HEK293 (cell line): Measurements from ENCODE around the gene HOXD9.

Experiments used
- KLF1 ChIP-seq: fragments of 450-650 bp; formaldehyde crosslinking; IDR thresholded peaks from 2 replicates; pipeline ENCODE4 v1.5.1; 2016; ENCODE audit warnings: missing biosample characterization, missing genetic modification characterization
- KLF10 ChIP-seq: fragments of 450-650 bp; IDR thresholded peaks from 2 replicates; pipeline ENCODE4 v1.5.1; 2018; ENCODE audit warnings: missing biosample characterization, mild to moderate bottlenecking, missing genetic modification characterization
- MEIS1 ChIP-seq: sonication (generic); formaldehyde crosslinking; IDR thresholded peaks from 2 replicates; pipeline ENCODE4 v1.8.1; 2022; ENCODE audit warnings: missing genetic modification reagents, mild to moderate bottlenecking, borderline replicate concordance
- PRDM1 ChIP-seq: fragments of 450-650 bp; formaldehyde crosslinking; IDR thresholded peaks from 2 replicates; pipeline ENCODE4; 2016; ENCODE audit warnings: missing biosample characterization, missing genetic modification characterization
- SCRT2 ChIP-seq: fragments of 450-650 bp; formaldehyde crosslinking; IDR thresholded peaks from 2 replicates; pipeline ENCODE4 v1.5.1; 2016; ENCODE audit warnings: missing biosample characterization, missing genetic modification characterization
- ZFHX2 ChIP-seq: fragments of 450-650 bp; formaldehyde crosslinking; conservative IDR thresholded peaks from 2 replicates; pipeline ENCODE4 v1.5.1; 2016; ENCODE audit warnings: missing biosample characterization, missing genetic modification characterization
- ZNF248 ChIP-seq: fragments of 450-650 bp; formaldehyde crosslinking; IDR thresholded peaks from 2 replicates; pipeline ENCODE4 v1.5.1; 2017; ENCODE audit warnings: missing biosample characterization, missing genetic modification characterization
- ZNF274 ChIP-seq, 2 experiments: fragments of 200-500 bp in 1 of 2; fragments of 450-650 bp in 1 of 2; sonication (Bioruptor generic) in 1 of 2; formaldehyde crosslinking in 1 of 2; IDR thresholded peaks; 2 replicates each; pipeline versions ENCODE4 v1.5.1 to v1.6.1; 2014 to 2016; ENCODE audit warnings: borderline replicate concordance in 1 of 2, inconsistent platforms in 1 of 2, low read length in 1 of 2, missing biosample characterization in 1 of 2, missing genetic modification characterization in 1 of 2
- ZNF571 ChIP-seq: fragments of 450-650 bp; formaldehyde crosslinking; IDR thresholded peaks from 2 replicates; pipeline ENCODE4 v1.5.0; 2017; ENCODE audit warnings: missing biosample characterization, missing genetic modification characterization
- ZNF629 ChIP-seq: fragments of 450-650 bp; formaldehyde crosslinking; IDR thresholded peaks from 2 replicates; pipeline ENCODE4 v1.5.1; 2017; ENCODE audit warnings: missing biosample characterization, missing genetic modification characterization
- ZNF701 ChIP-seq: fragments of 450-650 bp; formaldehyde crosslinking; IDR thresholded peaks from 2 replicates; pipeline ENCODE4 v1.5.1; 2016; ENCODE audit warnings: missing biosample characterization, missing genetic modification characterization
- ZNF777 ChIP-seq: fragments of 450-650 bp; formaldehyde crosslinking; IDR thresholded peaks from 2 replicates; pipeline ENCODE4 v1.5.1; 2017; ENCODE audit warnings: missing biosample characterization, missing genetic modification characterization, borderline replicate concordance
- ZNF785 ChIP-seq: fragments of 450-650 bp; formaldehyde crosslinking; IDR thresholded peaks from 2 replicates; pipeline ENCODE4 v1.5.1; 2016; ENCODE audit warnings: missing biosample characterization, missing genetic modification characterization
- TF ChIP-seq, protein P1 (sequence below): fragments of 450-650 bp; formaldehyde crosslinking; IDR thresholded peaks from 2 replicates; pipeline ENCODE4 v1.5.1; 2016; ENCODE audit warnings: missing biosample characterization, missing genetic modification characterization
- TF ChIP-seq, protein P2 (sequence below): fragments of 450-650 bp; formaldehyde crosslinking; conservative IDR thresholded peaks from 2 replicates; pipeline ENCODE4 v1.5.1; 2016; ENCODE audit warnings: low read depth, missing biosample characterization, missing genetic modification characterization
- TF ChIP-seq, protein P3 (sequence below): fragments of 450-650 bp; formaldehyde crosslinking; IDR thresholded peaks from 2 replicates; pipeline ENCODE4 v1.5.1; 2016; ENCODE audit warnings: missing biosample characterization, missing genetic modification characterization
- TF ChIP-seq, protein P4 (sequence below): fragments of 450-650 bp; formaldehyde crosslinking; IDR thresholded peaks from 2 replicates; pipeline ENCODE4 v1.5.1; 2016; ENCODE audit warnings: missing biosample characterization, missing genetic modification characterization, low read depth
- TF ChIP-seq, protein P5 (sequence below): fragments of 450-650 bp; formaldehyde crosslinking; IDR thresholded peaks from 2 replicates; pipeline ENCODE4 v1.5.1; 2016; ENCODE audit warnings: missing biosample characterization, missing genetic modification characterization
- TF ChIP-seq, protein P6 (sequence below): fragments of 450-650 bp; formaldehyde crosslinking; IDR thresholded peaks from 2 replicates; pipeline ENCODE4 v1.5.1; 2016; ENCODE audit warnings: missing biosample characterization, missing genetic modification characterization
- TF ChIP-seq, protein P7 (sequence below): fragments of 450-650 bp; formaldehyde crosslinking; conservative IDR thresholded peaks from 2 replicates; pipeline ENCODE4 v1.5.1; 2016; ENCODE audit warnings: low read depth, missing biosample characterization, missing genetic modification characterization

HOXD9 gene

DNA sequence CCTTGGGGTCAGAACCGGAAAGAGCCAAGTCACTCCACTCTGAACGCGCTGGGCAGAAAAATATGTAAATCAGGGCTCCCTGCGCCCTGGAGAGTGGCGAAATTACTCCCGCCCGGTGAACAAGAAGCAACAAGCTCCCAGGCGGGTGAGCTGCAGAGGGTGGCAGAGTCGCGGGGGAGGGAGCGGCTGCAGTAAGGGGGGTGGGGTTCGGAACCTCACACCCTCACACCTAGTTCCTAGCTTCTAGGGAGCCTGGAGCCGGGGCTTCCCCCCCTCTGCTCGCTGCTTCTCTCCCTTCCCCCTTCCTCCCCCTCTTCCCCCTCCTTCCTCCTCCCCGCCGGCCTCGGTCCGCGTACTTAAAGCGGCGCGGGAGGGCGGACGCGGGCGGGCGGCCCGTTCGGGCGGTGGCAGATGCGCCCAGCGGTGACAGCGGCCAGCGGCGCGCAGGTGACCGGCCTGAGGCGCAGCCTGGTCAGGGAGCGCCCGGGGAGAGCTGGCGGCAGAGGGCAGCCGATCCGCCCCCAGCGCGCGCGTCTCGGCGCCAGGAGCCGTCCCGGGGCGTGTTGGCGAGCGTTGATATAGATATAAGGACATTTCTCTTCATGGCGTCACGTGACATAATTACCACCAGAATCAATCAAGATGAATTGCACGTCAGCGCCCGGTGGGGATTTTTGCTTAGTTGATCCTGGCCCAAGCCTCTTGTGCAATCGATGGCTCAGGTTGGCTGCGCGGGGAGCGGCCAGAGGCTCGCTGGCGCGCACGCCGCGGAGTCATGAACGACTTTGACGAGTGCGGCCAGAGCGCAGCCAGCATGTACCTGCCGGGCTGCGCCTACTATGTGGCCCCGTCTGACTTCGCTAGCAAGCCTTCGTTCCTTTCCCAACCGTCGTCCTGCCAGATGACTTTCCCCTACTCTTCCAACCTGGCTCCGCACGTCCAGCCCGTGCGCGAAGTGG is 15.7 kb upstream of the HOXD9 start, which contains the start of gene HOXD11 (continued):
- TF ChIP-seq ZNF777 (tag by site-specific recombination), result no peak
- TF ChIP-seq, protein P1, sequence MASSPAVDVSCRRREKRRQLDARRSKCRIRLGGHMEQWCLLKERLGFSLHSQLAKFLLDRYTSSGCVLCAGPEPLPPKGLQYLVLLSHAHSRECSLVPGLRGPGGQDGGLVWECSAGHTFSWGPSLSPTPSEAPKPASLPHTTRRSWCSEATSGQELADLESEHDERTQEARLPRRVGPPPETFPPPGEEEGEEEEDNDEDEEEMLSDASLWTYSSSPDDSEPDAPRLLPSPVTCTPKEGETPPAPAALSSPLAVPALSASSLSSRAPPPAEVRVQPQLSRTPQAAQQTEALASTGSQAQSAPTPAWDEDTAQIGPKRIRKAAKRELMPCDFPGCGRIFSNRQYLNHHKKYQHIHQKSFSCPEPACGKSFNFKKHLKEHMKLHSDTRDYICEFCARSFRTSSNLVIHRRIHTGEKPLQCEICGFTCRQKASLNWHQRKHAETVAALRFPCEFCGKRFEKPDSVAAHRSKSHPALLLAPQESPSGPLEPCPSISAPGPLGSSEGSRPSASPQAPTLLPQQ (tag by site-specific recombination), result peak; percentile 94
- TF ChIP-seq PRDM1 (tag by site-specific recombination), result peak; percentile 55
- no peak for TF ChIP-seq ZNF571 (tag by site-specific recombination)
- no peak for TF ChIP-seq ZNF274 (IDR thresholded peaks at IDR 0.05; ENCODE audit: low read length)
- TF ChIP-seq ZNF274 (tag by site-specific recombination; IDR thresholded peaks at IDR 0.05; ENCODE audit: borderline replicate concordance), result no peak
- TF ChIP-seq KLF10, result peak; percentile 72
- TF ChIP-seq, protein P2, sequence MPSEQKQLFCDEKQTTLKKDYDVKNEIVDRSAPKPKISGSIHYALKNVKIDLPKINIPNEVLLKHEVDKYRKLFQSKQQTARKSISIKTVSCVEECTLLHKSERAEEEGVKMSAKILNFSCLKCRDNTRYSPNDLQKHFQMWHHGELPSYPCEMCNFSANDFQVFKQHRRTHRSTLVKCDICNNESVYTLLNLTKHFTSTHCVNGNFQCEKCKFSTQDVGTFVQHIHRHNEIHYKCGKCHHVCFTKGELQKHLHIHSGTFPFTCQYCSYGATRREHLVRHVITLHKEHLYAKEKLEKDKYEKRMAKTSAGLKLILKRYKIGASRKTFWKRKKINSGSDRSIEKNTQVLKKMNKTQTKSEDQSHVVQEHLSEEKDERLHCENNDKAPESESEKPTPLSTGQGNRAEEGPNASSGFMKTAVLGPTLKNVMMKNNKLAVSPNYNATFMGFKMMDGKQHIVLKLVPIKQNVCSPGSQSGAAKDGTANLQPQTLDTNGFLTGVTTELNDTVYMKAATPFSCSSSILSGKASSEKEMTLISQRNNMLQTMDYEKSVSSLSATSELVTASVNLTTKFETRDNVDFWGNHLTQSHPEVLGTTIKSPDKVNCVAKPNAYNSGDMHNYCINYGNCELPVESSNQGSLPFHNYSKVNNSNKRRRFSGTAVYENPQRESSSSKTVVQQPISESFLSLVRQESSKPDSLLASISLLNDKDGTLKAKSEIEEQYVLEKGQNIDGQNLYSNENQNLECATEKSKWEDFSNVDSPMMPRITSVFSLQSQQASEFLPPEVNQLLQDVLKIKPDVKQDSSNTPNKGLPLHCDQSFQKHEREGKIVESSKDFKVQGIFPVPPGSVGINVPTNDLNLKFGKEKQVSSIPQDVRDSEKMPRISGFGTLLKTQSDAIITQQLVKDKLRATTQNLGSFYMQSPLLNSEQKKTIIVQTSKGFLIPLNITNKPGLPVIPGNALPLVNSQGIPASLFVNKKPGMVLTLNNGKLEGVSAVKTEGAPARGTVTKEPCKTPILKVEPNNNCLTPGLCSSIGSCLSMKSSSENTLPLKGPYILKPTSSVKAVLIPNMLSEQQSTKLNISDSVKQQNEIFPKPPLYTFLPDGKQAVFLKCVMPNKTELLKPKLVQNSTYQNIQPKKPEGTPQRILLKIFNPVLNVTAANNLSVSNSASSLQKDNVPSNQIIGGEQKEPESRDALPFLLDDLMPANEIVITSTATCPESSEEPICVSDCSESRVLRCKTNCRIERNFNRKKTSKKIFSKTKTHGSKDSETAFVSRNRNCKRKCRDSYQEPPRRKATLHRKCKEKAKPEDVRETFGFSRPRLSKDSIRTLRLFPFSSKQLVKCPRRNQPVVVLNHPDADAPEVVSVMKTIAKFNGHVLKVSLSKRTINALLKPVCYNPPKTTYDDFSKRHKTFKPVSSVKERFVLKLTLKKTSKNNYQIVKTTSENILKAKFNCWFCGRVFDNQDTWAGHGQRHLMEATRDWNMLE (tag by site-specific recombination), result no peak
- no peak for TF ChIP-seq MEIS1 (CRISPR knock-in tag)
- TF ChIP-seq, protein P3, sequence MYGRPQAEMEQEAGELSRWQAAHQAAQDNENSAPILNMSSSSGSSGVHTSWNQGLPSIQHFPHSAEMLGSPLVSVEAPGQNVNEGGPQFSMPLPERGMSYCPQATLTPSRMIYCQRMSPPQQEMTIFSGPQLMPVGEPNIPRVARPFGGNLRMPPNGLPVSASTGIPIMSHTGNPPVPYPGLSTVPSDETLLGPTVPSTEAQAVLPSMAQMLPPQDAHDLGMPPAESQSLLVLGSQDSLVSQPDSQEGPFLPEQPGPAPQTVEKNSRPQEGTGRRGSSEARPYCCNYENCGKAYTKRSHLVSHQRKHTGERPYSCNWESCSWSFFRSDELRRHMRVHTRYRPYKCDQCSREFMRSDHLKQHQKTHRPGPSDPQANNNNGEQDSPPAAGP, result 0 out of 2 replicates have a peak, but pooled peaks have one; percentile 34
- TF ChIP-seq ZNF248 (tag by site-specific recombination), result no peak
- TF ChIP-seq, protein P4, sequence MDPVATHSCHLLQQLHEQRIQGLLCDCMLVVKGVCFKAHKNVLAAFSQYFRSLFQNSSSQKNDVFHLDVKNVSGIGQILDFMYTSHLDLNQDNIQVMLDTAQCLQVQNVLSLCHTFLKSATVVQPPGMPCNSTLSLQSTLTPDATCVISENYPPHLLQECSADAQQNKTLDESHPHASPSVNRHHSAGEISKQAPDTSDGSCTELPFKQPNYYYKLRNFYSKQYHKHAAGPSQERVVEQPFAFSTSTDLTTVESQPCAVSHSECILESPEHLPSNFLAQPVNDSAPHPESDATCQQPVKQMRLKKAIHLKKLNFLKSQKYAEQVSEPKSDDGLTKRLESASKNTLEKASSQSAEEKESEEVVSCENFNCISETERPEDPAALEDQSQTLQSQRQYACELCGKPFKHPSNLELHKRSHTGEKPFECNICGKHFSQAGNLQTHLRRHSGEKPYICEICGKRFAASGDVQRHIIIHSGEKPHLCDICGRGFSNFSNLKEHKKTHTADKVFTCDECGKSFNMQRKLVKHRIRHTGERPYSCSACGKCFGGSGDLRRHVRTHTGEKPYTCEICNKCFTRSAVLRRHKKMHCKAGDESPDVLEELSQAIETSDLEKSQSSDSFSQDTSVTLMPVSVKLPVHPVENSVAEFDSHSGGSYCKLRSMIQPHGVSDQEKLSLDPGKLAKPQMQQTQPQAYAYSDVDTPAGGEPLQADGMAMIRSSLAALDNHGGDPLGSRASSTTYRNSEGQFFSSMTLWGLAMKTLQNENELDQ (tag by site-specific recombination), result no peak
- no peak for TF ChIP-seq ZNF701
- TF ChIP-seq ZNF785 (tag by site-specific recombination), result no peak
- TF ChIP-seq SCRT2 (tag by site-specific recombination), result peak; percentile 97
- peak; percentile 67 for TF ChIP-seq ZFHX2 (tag by site-specific recombination)
- TF ChIP-seq, protein P5, sequence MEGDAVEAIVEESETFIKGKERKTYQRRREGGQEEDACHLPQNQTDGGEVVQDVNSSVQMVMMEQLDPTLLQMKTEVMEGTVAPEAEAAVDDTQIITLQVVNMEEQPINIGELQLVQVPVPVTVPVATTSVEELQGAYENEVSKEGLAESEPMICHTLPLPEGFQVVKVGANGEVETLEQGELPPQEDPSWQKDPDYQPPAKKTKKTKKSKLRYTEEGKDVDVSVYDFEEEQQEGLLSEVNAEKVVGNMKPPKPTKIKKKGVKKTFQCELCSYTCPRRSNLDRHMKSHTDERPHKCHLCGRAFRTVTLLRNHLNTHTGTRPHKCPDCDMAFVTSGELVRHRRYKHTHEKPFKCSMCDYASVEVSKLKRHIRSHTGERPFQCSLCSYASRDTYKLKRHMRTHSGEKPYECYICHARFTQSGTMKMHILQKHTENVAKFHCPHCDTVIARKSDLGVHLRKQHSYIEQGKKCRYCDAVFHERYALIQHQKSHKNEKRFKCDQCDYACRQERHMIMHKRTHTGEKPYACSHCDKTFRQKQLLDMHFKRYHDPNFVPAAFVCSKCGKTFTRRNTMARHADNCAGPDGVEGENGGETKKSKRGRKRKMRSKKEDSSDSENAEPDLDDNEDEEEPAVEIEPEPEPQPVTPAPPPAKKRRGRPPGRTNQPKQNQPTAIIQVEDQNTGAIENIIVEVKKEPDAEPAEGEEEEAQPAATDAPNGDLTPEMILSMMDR (tag by site-specific recombination), result peak; percentile 38; the same call in 1 of the 2 replicates
- TF ChIP-seq, protein P6, sequence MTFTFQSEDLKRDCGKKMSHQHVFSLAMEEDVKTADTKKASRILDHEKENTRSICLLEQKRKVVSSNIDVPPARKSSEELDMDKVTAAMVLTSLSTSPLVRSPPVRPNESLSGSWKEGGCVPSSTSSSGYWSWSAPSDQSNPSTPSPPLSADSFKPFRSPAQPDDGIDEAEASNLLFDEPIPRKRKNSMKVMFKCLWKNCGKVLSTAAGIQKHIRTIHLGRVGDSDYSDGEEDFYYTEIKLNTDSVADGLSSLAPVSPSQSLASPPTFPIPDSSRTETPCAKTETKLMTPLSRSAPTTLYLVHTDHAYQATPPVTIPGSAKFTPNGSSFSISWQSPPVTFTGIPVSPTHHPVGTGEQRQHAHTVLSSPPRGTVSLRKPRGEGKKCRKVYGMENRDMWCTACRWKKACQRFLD, result no peak
- TF ChIP-seq, protein P7, sequence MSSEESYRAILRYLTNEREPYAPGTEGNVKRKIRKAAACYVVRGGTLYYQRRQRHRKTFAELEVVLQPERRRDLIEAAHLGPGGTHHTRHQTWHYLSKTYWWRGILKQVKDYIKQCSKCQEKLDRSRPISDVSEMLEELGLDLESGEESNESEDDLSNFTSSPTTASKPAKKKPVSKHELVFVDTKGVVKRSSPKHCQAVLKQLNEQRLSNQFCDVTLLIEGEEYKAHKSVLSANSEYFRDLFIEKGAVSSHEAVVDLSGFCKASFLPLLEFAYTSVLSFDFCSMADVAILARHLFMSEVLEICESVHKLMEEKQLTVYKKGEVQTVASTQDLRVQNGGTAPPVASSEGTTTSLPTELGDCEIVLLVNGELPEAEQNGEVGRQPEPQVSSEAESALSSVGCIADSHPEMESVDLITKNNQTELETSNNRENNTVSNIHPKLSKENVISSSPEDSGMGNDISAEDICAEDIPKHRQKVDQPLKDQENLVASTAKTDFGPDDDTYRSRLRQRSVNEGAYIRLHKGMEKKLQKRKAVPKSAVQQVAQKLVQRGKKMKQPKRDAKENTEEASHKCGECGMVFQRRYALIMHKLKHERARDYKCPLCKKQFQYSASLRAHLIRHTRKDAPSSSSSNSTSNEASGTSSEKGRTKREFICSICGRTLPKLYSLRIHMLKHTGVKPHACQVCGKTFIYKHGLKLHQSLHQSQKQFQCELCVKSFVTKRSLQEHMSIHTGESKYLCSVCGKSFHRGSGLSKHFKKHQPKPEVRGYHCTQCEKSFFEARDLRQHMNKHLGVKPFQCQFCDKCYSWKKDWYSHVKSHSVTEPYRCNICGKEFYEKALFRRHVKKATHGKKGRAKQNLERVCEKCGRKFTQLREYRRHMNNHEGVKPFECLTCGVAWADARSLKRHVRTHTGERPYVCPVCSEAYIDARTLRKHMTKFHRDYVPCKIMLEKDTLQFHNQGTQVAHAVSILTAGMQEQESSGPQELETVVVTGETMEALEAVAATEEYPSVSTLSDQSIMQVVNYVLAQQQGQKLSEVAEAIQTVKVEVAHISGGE (tag by site-specific recombination), result no peak
- 0 out of 2 replicates have a peak, but pooled peaks have one; percentile 40 for TF ChIP-seq KLF1 (tag by site-specific recombination)
- TF ChIP-seq ZNF629 (tag by site-specific recombination), result peak; percentile 78
